ENCODE data around the gene CCR1.
"Not testable (repeated sequence)": the region's sequence is repeated elsewhere in the genome, so short reads cannot be mapped to it uniquely, and the experiment has no call there.

The CCR1 gene

DNA sequence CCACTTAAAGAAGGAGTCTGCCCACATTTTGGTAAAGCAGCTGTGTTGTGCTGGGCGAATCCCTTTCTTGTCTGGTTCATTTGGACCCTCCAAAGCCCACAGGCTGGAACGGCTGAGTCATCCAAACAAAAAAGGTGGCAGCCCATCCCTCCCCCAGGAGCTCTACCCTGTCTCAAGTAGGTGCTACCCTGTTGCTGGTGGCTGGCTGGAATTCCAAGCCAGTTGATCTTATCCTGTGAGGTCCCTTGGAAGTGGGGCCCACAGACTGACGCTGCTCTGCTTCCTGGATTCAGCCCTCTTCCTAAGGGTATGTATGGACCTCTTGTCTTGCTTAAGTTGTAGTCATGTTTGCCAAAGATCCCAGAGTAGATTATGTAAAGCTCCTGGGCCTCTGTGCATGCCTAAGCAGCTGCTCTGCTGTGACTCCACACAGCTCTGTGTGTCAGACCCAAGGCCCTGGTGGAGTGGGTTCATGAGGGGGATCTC lies 44.5 kb downstream of the CCR1 start:
- DNase-seq, result no peak

DNA sequence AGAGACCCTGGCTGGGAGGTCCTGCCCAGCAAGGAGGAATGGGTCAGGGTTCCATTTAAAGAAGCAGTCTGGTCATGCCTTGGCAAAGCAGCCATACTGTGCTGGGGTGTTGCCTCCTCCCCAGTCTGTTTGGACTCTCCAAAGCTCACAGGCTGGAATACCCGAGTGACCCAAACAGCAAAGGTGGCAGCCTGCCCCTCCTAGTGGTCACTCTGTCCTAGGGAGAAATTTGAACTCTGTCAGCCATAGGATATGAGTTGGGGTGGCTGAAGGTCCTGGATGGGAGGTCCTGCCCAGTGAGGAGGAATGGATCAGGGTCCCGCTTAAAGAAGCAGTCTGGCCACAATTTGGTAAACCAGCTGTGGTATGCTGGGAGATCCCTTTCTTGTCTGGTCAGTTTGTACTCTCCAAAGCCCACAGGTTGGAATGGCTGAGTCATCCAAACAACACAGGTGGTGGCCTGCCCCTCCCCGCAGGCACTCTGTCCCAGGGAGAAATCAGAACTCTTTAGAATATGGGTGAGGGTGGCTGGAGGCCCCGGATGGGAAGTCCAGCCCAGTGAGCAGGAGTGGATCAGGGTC lies 45.0 kb downstream of the CCR1 start:
- DNase-seq, result no peak

DNA sequence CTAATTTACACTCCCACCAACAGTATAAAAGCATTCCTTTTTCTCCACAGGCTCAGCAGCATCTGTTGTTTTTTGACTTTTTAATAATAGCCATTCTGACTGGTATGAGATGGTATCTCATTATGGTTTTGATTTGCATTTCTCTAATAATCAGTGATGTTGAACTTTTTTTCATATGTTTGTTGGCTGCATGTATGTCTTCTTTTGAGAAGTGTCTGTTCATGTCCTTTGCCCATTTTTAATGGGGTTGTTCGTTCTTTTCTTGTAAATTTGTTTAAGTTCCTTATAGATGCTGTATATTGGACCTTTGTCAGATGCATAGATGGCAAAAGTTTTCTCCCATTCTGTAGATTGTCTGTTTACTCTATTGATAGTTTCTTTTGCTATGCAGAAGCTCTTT lies 50.4 kb downstream of the CCR1 start:
- not testable (repeated sequence) for DNase-seq

DNA sequence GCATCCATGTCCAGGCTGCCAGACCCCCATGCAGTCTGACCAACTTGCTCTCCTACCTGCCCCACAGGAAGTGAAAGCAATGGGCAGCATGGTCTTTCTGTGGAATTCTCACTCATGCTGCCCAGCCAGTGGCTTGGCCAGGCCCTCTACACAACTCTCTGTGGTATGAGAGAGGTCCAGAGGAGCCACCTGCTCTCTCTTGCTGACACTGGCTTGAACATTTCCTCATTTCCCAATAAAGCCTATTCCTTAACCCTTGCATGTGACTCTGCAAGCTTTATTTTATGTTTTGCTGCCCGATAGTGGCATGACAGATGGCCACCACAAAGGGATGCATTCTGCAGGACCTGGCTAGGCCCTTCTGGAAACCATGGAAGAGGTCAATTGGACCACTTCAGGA lies 53.8 kb downstream of the CCR1 start:
- no peak for DNase-seq

Measured in CD4-positive, alpha-beta T cell treated with Interleukin-1 beta for 1 hour (primary cell).